Fibroblast of mammary gland (primary cell): ENCODE results near the gene SRGAP3.
"Not testable (repeated sequence)": the region's sequence is repeated elsewhere in the genome, so short reads cannot be mapped to it uniquely, and the experiment has no call there.

ENCODE experiments used
- DNase-seq: peaks from one replicate; pipeline ENCODE4 v3.0.0-alpha.2; 2010; ENCODE audit warnings: low read depth
- H3K4me3 ChIP-seq: 2 replicates; pipeline ENCODE4 v1.5.1; 2011; ENCODE audit warnings: low read depth, mild to moderate bottlenecking, low read length, moderate library complexity; ENCODE audit not compliant: control insufficient read depth
- TF ChIP-seq, protein P1 (sequence below): conservative IDR thresholded peaks from 2 replicates; pipeline ENCODE4 v1.5.1; 2011; ENCODE audit warnings: low read depth, low read length, inconsistent platforms; ENCODE audit not compliant: control insufficient read depth, insufficient read depth

The SRGAP3 gene

GRCh38 chr3:9088441-9089353 lies 160.7 kb downstream of the SRGAP3 start:
- TF ChIP-seq, protein P1, sequence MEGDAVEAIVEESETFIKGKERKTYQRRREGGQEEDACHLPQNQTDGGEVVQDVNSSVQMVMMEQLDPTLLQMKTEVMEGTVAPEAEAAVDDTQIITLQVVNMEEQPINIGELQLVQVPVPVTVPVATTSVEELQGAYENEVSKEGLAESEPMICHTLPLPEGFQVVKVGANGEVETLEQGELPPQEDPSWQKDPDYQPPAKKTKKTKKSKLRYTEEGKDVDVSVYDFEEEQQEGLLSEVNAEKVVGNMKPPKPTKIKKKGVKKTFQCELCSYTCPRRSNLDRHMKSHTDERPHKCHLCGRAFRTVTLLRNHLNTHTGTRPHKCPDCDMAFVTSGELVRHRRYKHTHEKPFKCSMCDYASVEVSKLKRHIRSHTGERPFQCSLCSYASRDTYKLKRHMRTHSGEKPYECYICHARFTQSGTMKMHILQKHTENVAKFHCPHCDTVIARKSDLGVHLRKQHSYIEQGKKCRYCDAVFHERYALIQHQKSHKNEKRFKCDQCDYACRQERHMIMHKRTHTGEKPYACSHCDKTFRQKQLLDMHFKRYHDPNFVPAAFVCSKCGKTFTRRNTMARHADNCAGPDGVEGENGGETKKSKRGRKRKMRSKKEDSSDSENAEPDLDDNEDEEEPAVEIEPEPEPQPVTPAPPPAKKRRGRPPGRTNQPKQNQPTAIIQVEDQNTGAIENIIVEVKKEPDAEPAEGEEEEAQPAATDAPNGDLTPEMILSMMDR: no peak
- peak; percentile 54 for DNase-seq
- H3K4me3 ChIP-seq: no peak overlapping the region

DNA sequence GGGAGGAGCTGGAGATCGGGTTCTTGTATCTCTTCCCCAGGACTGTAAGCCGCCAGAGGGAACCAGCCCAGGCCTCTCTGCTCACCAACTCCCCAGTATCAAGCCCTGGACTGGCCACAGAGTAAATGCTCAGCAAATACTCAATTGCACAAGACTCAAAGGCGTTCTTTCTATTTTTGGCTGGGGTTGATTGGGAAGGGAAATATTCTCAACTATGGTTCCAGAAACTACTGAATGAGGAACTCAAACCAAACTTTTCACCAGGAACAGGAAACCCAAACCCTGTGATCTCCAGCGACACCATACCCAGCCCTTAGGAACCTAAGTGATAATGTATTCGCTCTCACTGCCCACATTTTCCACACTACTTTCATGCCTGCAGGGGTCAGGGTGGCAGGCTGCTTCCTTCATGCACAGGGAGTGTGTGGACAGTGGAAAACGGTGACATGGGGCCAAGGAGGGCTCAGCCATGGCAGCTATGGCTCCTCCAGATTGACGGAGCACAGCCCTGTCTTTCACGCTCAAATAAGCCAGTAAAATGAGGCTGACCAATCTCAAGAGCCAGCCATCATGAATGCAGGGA lies 161.5 kb downstream of the SRGAP3 start:
- TF ChIP-seq, protein P1: no peak
- DNase-seq: no peak
- H3K4me3 ChIP-seq: no peak overlapping the region

DNA sequence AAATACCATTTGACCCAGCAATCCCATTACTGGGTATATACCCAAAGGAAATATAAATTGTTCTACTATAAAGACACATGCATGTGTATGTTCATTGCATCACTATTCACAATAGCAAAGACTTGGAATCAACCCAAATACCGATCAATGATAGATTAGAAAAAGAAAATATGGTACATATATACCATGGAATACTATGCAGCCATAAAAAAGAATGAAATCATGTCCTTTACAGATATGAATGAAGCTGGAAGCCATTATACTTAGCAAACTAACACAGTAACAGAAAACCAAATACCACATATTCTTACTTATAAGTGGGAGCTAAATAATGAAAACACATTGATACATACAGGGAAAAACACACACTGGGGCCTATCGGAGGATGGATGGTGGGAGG lies 164.0 kb downstream of the SRGAP3 start:
- H3K4me3 ChIP-seq, DNase-seq: not testable (repeated sequence)

DNA sequence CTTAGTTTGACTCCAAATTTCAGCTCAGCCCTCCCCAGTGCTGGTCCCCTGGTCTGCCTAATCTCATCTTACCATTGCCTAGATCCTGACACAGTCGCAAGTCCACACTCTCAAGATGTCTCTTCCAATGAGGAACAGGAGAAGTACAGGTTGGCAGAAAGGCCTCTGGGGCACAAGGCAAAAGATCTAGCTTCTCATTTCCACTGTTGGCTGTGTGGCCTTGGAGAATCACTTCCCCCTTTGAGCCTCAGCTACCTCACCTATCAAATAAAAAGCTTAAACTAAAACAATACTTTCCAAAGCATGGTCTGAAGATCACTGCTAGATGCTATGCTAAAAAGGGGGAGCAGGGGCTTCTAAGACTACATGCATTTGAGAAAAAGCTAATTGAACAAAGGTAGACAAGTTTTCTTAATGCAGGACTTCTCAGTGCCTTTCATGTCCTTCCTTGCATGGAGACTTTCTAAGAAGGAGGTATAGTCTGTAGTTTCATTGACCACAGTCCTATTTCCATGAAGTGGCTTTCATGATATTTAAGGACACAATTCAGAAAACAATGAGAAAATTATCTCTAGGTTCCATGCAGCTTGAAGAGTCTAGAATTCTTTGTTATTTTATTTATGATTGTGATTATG lies 168.1 kb downstream of the SRGAP3 start:
- no peak for DNase-seq
- TF ChIP-seq, protein P1: no peak
- H3K4me3 ChIP-seq: no peak overlapping the region

DNA sequence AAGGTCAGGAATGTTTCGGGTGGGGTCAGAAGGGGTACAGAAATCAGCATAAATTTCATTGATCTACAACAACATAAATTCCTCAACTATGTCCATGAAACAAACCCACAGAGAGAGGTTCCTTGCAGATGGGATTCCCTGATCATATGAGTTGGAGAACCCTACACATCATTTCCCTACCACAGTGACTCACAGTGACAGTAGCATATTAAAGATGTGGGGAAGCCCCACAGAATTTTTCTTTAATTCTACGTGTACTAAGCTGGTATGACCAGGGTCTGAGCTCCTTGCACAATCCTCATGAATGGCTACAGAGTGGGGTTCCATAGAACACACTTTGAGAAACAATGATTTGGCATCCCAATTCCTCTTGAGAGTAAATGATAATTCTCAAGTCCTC lies 169.3 kb downstream of the SRGAP3 start:
- TF ChIP-seq, protein P1: no peak
- DNase-seq: peak; percentile 24
- H3K4me3 ChIP-seq: no peak overlapping the region

- TF ChIP-seq, protein P1: no peak
- no peak for DNase-seq
- H3K4me3 ChIP-seq: no peak overlapping the region
These were observed 169.8 kb downstream of the SRGAP3 start for GRCh38 chr3:9079676-9080075.
